Measurements from ENCODE around the gene ANKDD1B. TPM values are rescaled to one million over a fixed set of nuclear protein-coding genes. Genes with fewer than 3 reads are reported as not detected.

ANKDD1B gene
- total and polyA plus RNA-seq, 5 donors from 2014 or later: 0.69 to 3.3 (median 2.4) TPM

DNA sequence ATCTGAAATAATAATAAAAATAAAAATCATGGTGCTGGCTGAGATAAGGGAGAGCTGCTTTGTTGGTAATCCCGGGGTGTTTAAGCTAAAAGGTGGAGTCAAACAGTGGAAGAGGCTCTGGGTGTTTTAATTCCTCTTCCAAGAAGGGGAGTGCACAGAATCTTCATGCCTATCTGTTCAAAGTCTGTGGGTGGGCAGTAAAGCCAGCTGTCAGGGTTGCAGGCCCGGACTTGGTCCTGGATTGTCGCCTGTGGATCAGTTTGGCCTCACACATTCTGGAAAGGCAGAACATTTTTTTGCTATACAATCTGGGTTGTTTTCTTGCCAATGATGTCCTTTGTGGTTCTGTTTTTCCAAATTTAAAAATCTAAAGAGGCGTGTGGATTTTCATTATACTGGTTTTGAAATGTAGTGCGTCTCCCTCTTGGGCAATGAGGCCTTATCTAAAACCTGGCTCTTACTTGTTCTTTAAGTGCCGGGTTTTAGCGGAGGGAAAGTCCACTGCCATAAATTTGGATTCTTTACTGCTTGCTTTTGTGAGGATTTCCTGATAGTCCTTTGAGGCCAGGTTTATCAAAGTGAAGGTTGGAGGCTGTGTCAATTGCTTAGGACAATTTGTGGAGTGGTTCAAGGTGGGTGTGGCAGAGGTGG, 5.8 kb downstream of the ANKDD1B start:
- no peaks in the 10 kb centered on the region for H3K9me3 Mint-ChIP-seq
- peaks cover 2% of the 10 kb centered on the region for H3K27me3 ChIP-seq (ENCODE audit: control insufficient read depth, insufficient read depth, low read length)
- no peaks in the 10 kb centered on the region for H3K36me3 Mint-ChIP-seq
- no peak for DNase-seq
- H3K27ac Mint-ChIP-seq: peak overlapping the region in 1 of 3 donors; percentile 13
- H3K36me3 ChIP-seq (ENCODE audit: control insufficient read depth, insufficient read depth, low read length): no peaks in the 10 kb centered on the region
- H3K27ac ChIP-seq (ENCODE audit: insufficient read depth, low read length, poor library complexity, severe bottlenecking): no peak overlapping the region
- no peak overlapping the region for H3K4me3 ChIP-seq (ENCODE audit: low read depth, low read length)
- H3K9me3 ChIP-seq (ENCODE audit: control insufficient read depth in 2 of 2, low read length in 2 of 2): no peaks in the 10 kb centered on the region
- ATAC-seq (ENCODE audit: low read depth in 2 of 2): no peak
- H3K4me1 Mint-ChIP-seq: peaks cover 0 to 5% (median 0%) of the 10 kb centered on the region in 4 donors
- no peaks in the 10 kb centered on the region for H3K27me3 Mint-ChIP-seq
- H3K4me1 ChIP-seq (ENCODE audit: control insufficient read depth, insufficient read depth, low read length, poor library complexity, severe bottlenecking): no peaks in the 10 kb centered on the region
- no peak overlapping the region for H3K4me3 Mint-ChIP-seq

DNA sequence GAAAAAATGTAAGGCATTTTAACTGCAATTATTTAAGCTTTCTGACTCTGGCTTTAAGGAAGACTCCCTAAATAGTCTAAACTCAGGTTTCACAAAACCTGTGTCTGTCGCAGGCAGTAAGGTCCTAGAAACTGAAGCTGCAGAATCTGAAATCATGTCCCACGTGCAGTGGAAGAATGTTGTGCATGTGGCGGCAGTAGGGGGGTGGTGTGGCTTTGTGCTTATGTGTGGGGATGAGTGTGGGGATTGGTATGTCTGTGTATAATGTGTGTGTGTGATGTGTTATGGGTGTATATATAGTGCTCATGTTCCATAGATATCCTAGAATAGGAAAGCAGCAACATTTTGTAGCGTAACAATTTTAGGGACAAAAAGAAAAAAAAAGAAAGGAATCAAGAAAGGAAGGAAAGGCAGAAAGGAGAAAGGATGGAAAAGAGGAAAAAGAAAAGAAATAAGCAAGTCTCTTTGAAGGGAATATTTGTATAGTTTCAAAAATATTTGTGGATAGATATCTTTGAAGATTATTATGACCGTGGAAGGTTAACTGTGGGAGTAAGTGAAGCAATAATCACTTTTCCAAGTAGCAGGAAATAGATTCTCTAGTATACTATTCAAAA, 6.6 kb downstream of the ANKDD1B start:
- no peaks in the 10 kb centered on the region for H3K9me3 Mint-ChIP-seq
- Histone ChIP-seq H3K36me3 (ENCODE audit: control insufficient read depth, insufficient read depth, low read length) (no peaks in the 10 kb centered on the region), H3K9me3 (ENCODE audit: control insufficient read depth in 2 of 2, low read length in 2 of 2) (no peaks in the 10 kb centered on the region), H3K27me3 (ENCODE audit: control insufficient read depth, insufficient read depth, low read length) (no peaks in the 10 kb centered on the region), H3K4me3 (ENCODE audit: low read depth, low read length) (no peak overlapping the region), H3K27ac (ENCODE audit: insufficient read depth, low read length, poor library complexity, severe bottlenecking) (no peak overlapping the region), H3K4me1 (ENCODE audit: control insufficient read depth, insufficient read depth, low read length, poor library complexity, severe bottlenecking) (no peaks in the 10 kb centered on the region)
- H3K27me3 Mint-ChIP-seq: no peaks in the 10 kb centered on the region
- H3K36me3 Mint-ChIP-seq: no peaks in the 10 kb centered on the region
- no peak for ATAC-seq (ENCODE audit: low read depth in 2 of 2)
- H3K4me3 Mint-ChIP-seq: no peak overlapping the region
- peaks cover 0 to 5% (median 0%) of the 10 kb centered on the region in 4 donors for H3K4me1 Mint-ChIP-seq
- DNase-seq: no peak
- no peak overlapping the region for H3K27ac Mint-ChIP-seq

DNA sequence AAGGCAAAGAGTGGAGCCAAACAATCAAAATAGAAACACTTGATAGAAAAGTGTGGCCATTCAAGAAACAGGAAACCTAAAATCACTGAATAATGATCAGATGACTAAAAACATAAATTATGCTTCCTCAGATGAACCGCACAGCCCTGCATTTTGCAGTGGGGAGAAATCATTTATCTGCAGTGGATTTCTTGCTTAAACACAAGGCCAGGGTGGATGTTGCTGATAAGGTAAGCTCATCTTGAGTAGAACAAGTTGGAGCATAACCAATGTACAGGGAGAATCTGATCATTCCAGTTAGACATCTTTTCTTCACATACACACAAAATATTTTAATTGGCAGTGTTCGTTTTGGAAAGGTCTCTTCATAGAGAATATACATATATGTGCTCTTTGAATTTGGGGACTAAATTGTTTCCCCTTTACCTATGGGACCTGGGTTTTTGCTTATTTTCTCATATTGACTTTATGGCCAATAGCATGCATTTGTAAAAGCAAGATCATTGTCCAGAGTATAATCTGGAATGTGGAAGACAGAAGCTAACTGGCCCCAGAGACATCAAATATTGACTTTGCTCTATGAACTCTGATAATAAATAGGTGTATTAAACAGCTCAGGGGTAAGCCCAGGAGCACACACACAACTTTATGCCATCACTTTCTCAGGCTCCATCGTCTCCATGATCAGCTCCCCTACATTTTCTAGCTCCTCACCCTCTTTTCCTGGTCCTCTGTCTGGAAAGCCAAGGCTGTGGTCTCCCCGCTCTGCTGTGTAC, 9.1 kb downstream of the ANKDD1B start:
- Mint-ChIP-seq H3K27ac (no peak overlapping the region), H3K27me3 (no peaks in the 10 kb centered on the region), H3K9me3 (no peaks in the 10 kb centered on the region), H3K4me1 (peaks cover 0 to 5% (median 0%) of the 10 kb centered on the region in 4 donors), H3K4me3 (no peak overlapping the region), H3K36me3 (no peaks in the 10 kb centered on the region)
- ATAC-seq (ENCODE audit: low read depth in 2 of 2) (no peak), DNase-seq (no peak)
- H3K27ac ChIP-seq (ENCODE audit: insufficient read depth, low read length, poor library complexity, severe bottlenecking): no peak overlapping the region
- H3K4me1 ChIP-seq (ENCODE audit: control insufficient read depth, insufficient read depth, low read length, poor library complexity, severe bottlenecking): no peaks in the 10 kb centered on the region
- no peaks in the 10 kb centered on the region for H3K9me3 ChIP-seq (ENCODE audit: control insufficient read depth in 2 of 2, low read length in 2 of 2)
- H3K4me3 ChIP-seq (ENCODE audit: low read depth, low read length): no peak overlapping the region
- H3K27me3 ChIP-seq (ENCODE audit: control insufficient read depth, insufficient read depth, low read length): no peaks in the 10 kb centered on the region
- no peaks in the 10 kb centered on the region for H3K36me3 ChIP-seq (ENCODE audit: control insufficient read depth, insufficient read depth, low read length)

DNA sequence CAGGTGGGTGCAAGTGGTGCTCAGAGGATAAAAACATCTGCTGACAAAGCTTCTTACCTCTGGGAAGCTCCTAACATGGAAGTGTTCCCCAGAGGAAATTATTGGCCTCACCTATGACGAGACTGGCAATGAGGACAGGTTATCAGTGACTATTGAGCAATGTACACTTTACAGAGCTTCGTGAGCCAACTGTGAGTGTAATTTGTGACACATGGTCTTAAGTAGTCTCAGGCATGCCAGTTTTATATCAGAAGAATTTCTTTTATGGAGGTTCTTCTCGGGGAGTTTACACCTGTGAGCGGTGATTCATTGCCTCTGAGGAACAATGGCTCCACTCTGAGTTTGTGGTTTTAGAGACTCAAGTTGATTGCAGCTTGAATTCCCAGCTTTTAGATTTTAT, 11.3 kb downstream of the ANKDD1B start:
- H3K9me3 Mint-ChIP-seq: no peaks in the 10 kb centered on the region
- Histone ChIP-seq H3K27me3 (ENCODE audit: control insufficient read depth, insufficient read depth, low read length) (no peaks in the 10 kb centered on the region), H3K36me3 (ENCODE audit: control insufficient read depth, insufficient read depth, low read length) (no peaks in the 10 kb centered on the region), H3K4me3 (ENCODE audit: low read depth, low read length) (no peak overlapping the region), H3K27ac (ENCODE audit: insufficient read depth, low read length, poor library complexity, severe bottlenecking) (no peak overlapping the region), H3K4me1 (ENCODE audit: control insufficient read depth, insufficient read depth, low read length, poor library complexity, severe bottlenecking) (no peaks in the 10 kb centered on the region), H3K9me3 (ENCODE audit: control insufficient read depth in 2 of 2, low read length in 2 of 2) (no peaks in the 10 kb centered on the region)
- H3K27me3 Mint-ChIP-seq: no peaks in the 10 kb centered on the region
- ATAC-seq (ENCODE audit: low read depth in 2 of 2) (no peak), DNase-seq (no peak)
- H3K4me3 Mint-ChIP-seq: no peak overlapping the region
- no peak overlapping the region for H3K27ac Mint-ChIP-seq
- H3K4me1 Mint-ChIP-seq: peaks cover 0 to 9% (median 6%) of the 10 kb centered on the region in 4 donors
- no peaks in the 10 kb centered on the region for H3K36me3 Mint-ChIP-seq

DNA sequence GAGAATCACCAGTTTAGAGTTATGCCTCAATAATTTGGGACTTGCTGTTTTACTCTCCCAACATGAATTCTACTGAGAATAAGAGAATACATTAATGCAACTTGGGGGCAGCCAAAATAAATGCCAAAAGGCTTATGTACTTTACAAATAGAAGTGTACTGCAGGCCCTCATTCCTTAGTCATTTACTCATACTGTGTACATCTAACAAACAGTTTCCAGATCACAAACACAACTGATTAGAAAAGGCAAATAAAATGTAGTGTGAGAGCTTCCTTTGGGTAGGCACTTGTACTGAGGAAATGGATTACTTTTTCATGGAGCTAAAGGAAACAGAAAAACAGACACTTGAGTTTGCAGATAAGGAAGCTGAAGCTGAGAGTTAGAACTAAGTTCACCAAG, 12.6 kb downstream of the ANKDD1B start:
- no peaks in the 10 kb centered on the region for H3K36me3 Mint-ChIP-seq
- Histone ChIP-seq H3K9me3 (ENCODE audit: control insufficient read depth in 2 of 2, low read length in 2 of 2) (no peaks in the 10 kb centered on the region), H3K36me3 (ENCODE audit: control insufficient read depth, insufficient read depth, low read length) (no peaks in the 10 kb centered on the region), H3K4me1 (ENCODE audit: control insufficient read depth, insufficient read depth, low read length, poor library complexity, severe bottlenecking) (no peaks in the 10 kb centered on the region), H3K27ac (ENCODE audit: insufficient read depth, low read length, poor library complexity, severe bottlenecking) (no peak overlapping the region), H3K4me3 (ENCODE audit: low read depth, low read length) (no peak overlapping the region), H3K27me3 (ENCODE audit: control insufficient read depth, insufficient read depth, low read length) (no peaks in the 10 kb centered on the region)
- no peaks in the 10 kb centered on the region for H3K27me3 Mint-ChIP-seq
- no peak overlapping the region for H3K4me3 Mint-ChIP-seq
- peaks cover 0 to 9% (median 6%) of the 10 kb centered on the region in 4 donors for H3K4me1 Mint-ChIP-seq
- ATAC-seq (ENCODE audit: low read depth in 2 of 2) (no peak), DNase-seq (no peak)
- H3K27ac Mint-ChIP-seq: no peak overlapping the region
- no peaks in the 10 kb centered on the region for H3K9me3 Mint-ChIP-seq

DNA sequence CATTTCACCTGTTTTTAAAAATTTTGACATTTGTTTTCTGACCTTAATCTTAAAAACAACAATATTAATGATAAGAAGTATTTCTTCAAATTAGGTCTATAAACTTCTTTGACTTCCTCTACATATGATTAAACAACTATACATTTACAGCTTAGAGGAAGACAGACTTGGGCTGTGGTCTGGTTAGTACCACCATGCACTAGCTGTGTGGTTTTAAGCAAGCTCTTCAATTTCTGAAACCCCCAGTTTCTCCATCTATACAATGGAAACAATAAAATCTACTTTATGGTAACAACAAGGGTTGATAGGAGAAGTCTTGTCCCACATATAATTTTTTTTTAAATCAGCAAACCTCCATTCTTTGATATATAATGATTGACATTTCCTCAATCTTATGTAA, 15.7 kb downstream of the ANKDD1B start:
- H3K9me3 Mint-ChIP-seq: no peaks in the 10 kb centered on the region
- H3K27ac ChIP-seq (ENCODE audit: insufficient read depth, low read length, poor library complexity, severe bottlenecking): no peak overlapping the region
- peaks cover 0 to 9% (median 4%) of the 10 kb centered on the region in 4 donors for H3K4me1 Mint-ChIP-seq
- H3K4me1 ChIP-seq (ENCODE audit: control insufficient read depth, insufficient read depth, low read length, poor library complexity, severe bottlenecking): no peaks in the 10 kb centered on the region
- no peak for DNase-seq
- no peaks in the 10 kb centered on the region for H3K27me3 Mint-ChIP-seq
- no peaks in the 10 kb centered on the region for H3K36me3 Mint-ChIP-seq
- no peak overlapping the region for H3K4me3 ChIP-seq (ENCODE audit: low read depth, low read length)
- H3K27me3 ChIP-seq (ENCODE audit: control insufficient read depth, insufficient read depth, low read length): no peaks in the 10 kb centered on the region
- no peaks in the 10 kb centered on the region for H3K36me3 ChIP-seq (ENCODE audit: control insufficient read depth, insufficient read depth, low read length)
- no peak overlapping the region for H3K4me3 Mint-ChIP-seq
- ATAC-seq (ENCODE audit: low read depth in 2 of 2): no peak
- no peaks in the 10 kb centered on the region for H3K9me3 ChIP-seq (ENCODE audit: control insufficient read depth in 2 of 2, low read length in 2 of 2)
- no peak overlapping the region for H3K27ac Mint-ChIP-seq

DNA sequence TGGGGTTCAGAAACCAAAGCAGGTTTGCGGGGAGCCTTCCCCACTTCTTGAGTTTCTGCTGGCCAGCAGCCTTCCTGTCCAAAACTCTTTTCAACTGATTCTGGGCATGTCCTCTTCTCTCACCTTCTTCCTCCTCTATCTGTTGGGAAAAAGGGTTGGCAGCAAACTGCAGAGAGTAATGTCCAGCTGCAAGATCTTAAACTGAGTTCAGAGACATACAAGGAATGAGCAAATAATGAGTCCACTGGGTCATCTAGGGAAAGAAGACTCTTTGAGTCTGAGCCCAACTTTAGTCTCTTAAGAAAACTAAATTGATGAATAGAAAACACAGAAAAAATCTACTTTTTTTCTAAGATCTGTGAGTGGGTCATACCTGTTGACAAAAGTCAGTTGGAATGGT, 16.5 kb downstream of the ANKDD1B start:
- Histone ChIP-seq H3K9me3 (ENCODE audit: control insufficient read depth in 2 of 2, low read length in 2 of 2) (no peaks in the 10 kb centered on the region), H3K36me3 (ENCODE audit: control insufficient read depth, insufficient read depth, low read length) (no peaks in the 10 kb centered on the region), H3K4me1 (ENCODE audit: control insufficient read depth, insufficient read depth, low read length, poor library complexity, severe bottlenecking) (no peaks in the 10 kb centered on the region), H3K27me3 (ENCODE audit: control insufficient read depth, insufficient read depth, low read length) (no peaks in the 10 kb centered on the region), H3K27ac (ENCODE audit: insufficient read depth, low read length, poor library complexity, severe bottlenecking) (no peak overlapping the region), H3K4me3 (ENCODE audit: low read depth, low read length) (no peak overlapping the region)
- no peak for DNase-seq
- Mint-ChIP-seq H3K27ac (no peak overlapping the region), H3K27me3 (no peaks in the 10 kb centered on the region), H3K4me3 (no peak overlapping the region), H3K36me3 (no peaks in the 10 kb centered on the region), H3K4me1 (peaks cover 0 to 9% (median 4%) of the 10 kb centered on the region in 4 donors), H3K9me3 (no peaks in the 10 kb centered on the region)
- no peak for ATAC-seq (ENCODE audit: low read depth in 2 of 2)

All from CD4-positive, CD25-positive, alpha-beta regulatory T cell (primary cell).